ENCODE data around the gene PIAS2.
"Not testable (repeated sequence)": the region's sequence is repeated elsewhere in the genome, so short reads cannot be mapped to it uniquely, and the experiment has no call there.

The PIAS2 gene, protein sequence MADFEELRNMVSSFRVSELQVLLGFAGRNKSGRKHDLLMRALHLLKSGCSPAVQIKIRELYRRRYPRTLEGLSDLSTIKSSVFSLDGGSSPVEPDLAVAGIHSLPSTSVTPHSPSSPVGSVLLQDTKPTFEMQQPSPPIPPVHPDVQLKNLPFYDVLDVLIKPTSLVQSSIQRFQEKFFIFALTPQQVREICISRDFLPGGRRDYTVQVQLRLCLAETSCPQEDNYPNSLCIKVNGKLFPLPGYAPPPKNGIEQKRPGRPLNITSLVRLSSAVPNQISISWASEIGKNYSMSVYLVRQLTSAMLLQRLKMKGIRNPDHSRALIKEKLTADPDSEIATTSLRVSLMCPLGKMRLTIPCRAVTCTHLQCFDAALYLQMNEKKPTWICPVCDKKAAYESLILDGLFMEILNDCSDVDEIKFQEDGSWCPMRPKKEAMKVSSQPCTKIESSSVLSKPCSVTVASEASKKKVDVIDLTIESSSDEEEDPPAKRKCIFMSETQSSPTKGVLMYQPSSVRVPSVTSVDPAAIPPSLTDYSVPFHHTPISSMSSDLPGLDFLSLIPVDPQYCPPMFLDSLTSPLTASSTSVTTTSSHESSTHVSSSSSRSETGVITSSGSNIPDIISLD

DNA sequence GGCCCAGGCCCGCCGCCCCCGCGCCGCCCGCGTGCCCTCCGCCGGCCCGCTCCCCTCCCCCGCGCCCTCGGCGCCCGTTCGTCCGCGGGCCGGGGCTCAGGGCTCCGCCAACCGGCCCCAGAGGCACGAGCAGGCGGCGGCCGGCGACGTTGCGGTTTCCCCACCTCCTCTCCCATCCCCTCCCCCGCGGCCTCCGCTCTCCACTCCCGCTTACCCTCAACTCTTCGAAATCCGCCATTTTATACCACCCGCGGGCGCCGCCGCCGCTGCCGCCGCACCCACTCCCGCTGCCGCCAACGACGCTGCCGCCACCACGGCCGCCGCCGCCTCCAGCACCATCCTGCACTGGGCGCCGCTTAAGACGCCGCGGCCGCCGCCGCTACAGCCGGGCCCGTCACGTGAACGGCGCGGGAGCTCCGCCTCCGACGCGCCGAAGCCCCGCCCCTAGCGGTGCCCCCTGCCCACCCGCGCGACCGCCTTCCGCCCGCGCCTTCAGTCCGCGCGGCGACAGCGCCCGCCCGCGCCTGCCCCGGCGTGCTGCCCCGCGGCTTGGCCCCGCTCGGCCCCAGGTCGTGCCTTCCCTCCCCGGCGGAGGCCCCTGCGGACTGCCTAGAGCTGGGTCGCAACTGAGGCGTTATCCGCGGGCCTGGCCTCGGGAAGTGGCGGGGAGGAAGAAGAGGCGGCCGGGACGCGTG lies at the start of gene PIAS2, which contains the start of gene KATNAL2:
Gene PIAS2 (minus strand): TSS at position 400 of the 695 bp plus-strand sequence. CDS start 162 bp downstream, at position 238.
Gene KATNAL2 (plus strand): TSS at position 495 of the 695 bp plus-strand sequence. CDS start 29,271 bp downstream, outside the sequence.
- peak; percentile 55 for DNase-seq (ENCODE audit: low read depth)

DNA sequence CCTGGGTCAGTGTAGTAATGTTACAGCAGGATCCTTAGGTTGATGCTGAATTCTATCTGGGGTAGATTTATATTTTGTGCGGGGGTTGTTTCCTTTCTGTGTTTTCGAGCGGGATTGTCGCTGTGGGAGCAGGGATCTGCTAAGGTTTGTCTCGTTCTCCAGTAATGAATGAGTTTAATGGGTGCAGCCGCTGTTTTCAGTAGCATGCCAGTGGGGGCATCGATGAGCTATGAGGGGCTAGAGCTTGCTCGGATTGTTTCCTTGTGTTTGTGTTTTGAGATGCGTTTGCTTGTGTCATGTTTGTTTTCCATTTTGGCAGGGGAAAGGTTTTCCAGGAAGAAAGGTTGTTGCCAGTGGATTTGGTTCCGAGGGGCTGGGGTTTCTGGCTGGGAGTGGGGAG lies 49.0 kb upstream of the PIAS2 start:
- not testable (repeated sequence) for DNase-seq (ENCODE audit: low read depth)

DNA sequence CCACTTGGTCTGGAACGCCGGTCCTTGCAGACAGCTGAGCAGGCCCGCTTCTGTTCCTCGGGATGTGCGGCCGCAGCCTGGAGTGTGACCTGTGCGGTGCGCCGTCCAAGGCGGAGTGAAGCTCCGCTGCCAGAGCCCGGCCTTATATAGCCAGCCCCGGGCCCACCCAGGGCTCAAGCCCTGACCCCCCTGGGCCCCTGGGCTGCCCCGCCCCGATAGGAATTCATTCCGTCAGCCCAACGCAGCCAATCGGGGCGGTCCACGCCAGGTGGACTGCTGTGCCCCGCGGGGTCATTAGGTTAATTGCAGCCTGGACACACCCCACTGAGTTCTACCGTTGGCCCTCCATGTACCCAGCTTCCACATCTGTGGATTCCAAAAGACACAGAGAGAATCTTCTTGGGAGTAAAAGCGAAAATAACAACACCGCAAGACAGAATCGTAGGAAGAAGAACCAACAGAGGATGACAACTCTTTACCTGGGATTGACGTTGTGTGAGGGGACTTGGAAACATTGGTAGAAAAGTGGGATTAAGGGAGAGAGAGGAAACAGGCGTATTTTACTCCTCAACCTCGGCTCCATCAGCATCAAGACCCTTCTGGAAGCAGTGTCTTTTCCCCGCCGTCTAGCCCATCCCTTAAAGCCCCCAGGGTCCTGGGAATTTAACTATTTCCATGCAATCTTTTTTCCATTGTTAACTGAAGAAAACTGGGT lies 47.4 kb upstream of the PIAS2 start:
- not testable (repeated sequence) for DNase-seq (ENCODE audit: low read depth)

DNA sequence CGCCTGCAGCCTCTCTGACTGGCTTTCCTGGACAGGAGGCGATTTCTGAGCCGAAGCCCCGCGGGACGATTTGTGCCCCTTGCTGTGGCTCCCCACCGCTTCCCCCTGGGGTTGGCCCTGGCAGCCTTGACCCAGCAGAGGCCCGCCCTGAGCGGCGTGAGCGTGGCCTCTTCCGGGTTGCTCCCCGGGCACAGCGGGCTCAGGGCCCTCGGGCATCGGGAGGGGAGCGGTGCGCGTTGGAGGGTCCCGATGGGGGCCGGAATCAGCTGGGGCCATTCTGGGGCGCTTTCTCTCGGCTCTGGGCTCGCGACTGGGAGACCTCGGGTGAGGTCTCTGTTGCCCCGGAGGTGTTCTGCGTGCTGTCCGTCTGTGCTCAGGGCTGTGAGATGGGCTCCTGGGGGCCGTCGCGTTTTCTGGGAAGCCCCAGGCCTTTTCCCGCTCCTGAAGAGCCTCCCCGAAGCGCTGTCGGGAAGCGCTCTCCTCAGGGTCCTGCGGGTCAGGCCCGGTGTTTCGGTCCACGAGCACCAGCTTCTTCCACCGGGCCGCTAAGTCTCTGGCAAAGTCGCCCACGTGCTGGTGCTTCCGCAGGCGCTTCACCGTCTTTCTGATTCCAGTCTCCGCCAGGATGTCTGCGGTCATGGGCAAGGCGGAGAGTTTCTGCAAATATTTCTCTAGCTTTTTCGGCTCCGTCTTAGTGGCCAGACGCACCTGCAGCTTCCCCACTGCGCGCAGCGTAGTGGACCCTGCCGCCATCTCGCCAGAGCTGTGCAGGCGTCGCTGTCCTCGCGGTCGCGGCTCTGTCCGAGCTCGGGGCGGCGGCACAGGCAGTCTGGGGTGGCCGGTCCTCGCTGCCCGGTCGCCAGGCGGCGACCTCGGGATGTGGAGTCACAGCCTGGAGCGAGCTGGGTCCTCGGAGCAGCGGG lies 46.6 kb upstream of the PIAS2 start:
- DNase-seq (ENCODE audit: low read depth): not testable (repeated sequence)

DNA sequence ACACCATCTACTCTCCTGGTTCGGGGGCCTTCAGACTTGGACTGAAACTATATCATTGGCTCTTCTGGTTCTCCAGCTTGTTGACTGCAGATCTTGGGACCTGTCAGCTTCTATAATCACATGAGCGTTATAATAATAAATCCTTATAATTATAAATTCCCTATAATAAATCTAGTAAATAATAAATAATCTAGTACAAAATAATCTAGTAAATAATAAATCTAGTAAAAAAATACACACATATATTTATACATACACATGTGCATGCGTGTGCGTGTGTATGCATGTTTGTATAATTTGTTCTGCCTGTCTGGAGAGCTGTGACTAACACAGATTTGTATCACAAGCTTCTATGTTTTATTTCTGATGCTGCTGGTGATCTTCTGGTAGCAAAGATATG lies 40.9 kb upstream of the PIAS2 start:
- DNase-seq (ENCODE audit: low read depth): no peak

DNA sequence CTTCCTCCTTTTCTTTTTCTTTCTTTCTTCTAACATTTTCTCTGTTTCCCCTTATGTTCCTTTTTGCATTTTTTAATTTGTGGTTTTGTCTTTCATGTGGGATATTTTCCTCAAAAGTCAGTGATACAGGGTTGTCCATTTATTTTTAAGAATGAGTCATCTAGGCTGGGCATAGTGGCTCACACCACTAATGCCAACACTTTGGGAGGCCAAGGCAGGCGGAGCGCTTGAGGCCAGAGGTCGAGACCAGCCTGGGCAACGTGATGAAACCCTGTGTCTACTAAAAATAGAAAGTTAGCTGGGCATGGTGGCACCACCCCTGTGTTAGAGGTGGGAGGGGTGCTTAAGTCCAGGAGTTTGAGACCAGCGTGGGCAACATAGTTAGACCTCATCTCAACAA lies 35.9 kb upstream of the PIAS2 start:
- DNase-seq (ENCODE audit: low read depth): no peak

DNA sequence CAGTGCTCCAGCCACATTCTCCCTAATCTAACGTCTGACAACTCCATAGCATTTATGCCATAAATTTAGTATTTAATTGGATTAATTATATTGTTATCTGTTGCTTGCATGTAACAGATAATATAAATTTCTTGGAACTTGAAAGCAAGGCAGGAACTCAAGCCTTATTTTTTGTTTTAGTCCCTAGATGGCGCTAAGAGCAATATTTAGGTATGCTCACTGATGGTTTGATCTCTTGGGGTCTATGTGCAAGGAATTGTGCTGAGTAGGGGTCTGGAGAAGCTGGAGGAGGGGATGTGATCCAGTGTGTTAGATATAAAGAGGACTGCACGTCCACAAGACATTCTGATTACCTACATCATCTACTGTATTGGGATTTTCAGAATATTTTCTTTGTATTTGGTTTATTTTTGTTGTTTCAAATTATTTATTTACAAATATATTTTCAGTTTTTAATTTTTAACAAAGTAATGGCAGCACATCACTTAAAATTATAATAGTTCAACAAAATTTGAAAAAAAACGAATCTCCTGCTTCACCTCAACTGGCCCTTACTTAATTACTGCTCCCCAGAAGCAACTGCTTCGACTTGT lies 32.9 kb upstream of the PIAS2 start:
- no peak for DNase-seq (ENCODE audit: low read depth)

DNA sequence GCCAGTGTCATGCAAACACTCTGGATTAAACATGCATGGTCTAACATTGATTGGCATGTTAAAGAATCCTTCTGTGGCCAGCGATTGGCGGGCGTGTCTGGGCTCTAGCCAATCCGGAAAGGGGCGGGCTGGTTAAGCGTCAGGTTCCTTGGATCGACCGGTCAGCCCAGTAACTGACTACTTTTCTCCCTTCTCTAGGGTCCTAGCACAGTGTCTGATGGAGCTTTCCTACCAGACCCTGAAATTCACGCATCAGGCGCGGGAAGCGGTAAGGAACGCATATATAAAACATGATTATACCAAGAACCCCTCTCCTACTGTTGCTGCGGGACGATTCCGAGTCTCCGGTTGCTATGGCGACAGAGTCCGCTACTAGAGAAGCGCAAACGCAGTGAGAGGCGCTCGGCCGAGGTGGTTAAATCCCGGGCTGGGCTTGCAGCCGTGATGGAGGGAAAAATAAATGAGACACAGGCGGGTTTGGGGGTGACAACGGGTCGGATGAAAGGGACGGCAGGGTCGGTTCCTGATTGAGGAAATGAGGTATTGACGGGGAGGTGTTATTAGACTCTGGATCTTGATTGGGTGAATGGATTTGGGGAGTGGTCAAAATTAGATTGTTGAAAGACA lies 29.5 kb upstream of the PIAS2 start:
- peak; percentile 4 for DNase-seq (ENCODE audit: low read depth)

DNA sequence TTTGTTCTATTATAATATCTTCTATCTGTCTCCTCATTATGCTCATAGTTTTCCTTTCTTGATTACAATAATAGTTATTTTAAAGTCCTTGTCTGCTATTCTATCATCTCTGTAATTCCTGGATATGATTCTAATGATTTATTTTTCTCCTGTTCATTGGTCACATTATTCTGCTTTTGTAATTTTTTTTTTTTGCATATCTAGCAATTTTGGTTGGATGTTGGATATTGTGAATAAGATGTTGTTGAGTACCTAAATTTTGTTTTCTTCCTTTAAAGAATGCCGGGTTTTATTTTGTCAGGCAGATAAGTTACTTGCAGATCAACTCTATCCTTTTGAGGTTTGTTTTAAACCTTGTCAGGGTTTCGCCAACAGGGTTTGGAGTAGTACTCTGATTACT lies 25.3 kb upstream of the PIAS2 start:
- no peak for DNase-seq (ENCODE audit: low read depth)

DNA sequence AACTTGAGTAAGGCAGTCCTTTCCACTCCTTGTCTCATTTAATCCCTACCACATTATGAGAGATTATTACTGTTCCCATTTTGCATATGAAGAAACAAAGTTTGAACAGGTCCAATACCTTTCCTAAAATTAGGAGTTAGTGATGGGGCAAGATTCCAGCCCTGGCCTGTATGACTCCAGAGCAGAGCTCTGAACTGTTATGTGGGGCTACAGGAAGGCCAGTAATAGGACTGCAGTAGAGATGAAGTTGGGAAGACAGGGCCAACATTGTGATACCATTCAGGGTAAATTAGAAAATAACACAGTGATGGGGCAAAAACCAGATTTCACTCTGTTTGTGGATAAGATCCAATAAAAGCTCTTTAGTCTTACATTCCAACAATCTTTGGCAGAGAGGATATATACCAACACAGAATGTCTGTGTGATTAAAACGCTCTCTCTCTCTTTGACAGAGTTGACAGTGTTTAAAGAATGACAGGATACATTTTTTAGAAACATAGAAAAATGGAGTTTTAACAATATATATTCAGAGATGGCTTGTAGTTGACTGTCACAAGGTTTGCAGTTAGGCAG lies 22.8 kb upstream of the PIAS2 start:
- no peak for DNase-seq (ENCODE audit: low read depth)

DNA sequence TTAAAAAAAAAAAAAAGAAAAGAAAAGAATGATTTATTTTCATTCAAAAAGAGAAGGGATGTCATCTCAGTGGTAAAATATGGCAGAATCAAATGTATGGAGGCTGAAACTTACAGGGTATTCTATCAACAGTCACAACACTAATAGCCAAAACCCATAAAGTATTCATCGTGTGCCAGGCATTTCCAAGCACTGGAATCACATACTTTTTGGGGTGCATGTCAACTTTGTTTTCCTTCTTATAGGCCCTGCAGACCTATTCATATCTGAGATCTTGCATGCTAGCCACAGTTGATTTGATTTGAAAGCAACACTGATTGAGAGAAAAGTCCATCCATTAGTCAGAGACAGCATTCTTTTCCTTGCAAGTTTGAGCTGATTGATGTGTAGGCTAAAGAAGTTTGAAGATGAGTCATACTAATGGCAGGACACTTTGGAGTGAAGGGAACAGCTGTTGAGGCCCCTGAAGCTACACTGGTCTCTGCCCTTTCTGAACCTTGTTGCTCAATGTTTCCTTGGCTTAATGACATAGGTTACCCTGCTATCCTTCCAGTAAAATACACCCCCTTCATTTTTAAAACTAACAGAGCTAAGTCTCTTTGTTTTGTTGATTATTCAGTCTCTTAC lies 22.1 kb upstream of the PIAS2 start:
- no peak for DNase-seq (ENCODE audit: low read depth)

DNA sequence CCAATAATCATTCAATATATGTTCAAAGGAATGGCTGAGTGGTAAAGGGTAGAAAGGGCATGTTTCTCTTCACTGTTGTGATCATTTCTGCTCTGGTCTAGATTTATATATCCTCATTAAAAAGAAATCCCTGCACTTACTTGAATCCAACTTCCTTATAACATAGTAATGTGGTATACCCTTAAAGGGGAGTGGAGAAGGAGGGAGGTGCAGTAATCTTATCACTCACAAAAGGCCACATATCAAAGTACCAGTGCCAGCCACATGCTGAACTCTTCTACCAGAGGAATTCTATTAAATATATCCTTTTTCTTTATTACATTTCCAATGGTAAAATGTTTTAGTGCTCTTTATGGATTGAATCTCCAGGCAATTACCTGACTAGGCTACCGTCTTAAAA lies 3.3 kb upstream of the PIAS2 start:
- DNase-seq (ENCODE audit: low read depth): no peak

DNA sequence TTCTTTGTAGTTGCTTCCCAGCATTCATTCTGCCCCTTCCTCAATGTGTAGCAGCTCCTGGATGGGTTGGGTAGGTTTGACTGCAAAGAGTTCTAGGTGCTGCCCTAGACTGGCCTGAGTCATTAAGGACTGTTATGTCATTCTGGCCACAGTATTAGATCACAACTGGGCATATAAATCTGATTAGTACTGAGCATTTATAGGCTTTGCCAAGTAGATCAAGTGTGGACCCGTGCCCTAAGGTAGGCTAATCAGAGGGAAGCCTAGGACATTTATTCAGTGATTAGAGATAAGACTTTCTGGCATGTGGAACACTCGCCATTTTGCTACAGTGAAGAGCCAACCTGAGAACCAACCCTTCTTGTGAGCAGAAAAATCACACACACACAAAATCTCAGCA lies 2.8 kb upstream of the PIAS2 start:
- no peak for DNase-seq (ENCODE audit: low read depth)

DNA sequence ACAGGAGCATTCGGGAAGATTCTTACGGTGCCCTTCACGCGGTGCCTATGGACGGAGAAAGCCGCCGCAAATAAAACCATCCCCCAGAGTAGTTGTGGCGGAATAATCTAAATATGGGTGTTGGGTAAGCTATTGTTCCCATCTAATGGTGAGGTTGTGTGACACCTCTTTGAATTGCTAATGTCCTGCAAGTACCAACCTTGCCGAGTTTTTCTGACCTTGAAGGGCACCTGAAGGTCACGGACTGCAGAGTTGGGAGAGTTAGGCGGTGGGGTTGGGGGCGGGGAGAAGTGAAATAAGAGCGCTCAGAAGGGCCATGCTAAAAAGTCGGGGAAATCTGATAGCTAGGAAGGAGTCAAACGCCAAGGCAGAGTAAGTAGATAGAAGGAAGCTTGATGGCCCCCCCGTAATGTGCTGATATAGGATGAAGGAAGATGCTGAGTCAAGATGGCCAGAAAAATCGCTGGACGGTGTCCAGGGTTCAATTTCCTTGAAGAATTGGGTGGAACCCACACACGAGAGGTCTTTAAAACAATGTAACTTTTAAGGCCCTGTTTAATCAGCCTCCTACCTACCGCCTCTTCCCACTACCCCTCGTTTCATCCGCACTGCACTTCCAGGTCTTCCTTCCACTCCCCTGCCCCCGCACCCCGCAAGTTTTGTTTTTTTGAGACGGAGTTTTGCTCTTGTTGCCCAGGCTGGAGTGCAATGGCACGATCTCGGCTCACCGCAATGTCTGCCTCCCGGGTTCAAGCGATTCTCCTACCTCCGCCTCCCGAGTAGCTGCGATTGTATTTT lies 695 bp upstream of the PIAS2 start:
- DNase-seq (ENCODE audit: low read depth): no peak

DNA sequence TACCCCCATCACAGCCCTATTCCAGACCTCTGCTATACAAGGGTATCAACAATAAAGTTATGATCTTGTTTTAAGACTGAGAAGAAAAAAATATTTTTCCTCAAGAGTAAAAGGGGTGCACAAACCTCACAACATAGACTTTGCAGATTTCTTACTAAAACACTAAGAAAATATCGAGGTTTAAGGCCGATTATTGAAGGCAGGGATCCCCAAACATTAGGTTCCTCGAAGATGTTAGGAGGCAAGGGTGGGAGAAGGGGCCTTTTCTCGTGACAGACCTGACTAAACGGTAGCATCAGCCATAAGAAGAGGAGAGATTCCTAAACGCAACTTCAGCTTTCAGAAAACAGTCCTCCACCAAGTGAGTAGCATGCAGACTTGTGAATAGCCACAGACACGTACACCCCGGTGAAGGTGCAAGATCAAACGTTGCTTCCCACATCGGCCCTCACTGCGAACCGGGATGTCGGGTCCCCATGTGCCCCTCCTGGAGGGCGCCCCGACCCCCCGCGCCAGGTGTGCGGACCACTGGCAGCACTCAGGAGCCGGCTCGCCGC lies 678 bp downstream of the PIAS2 start:
- DNase-seq (ENCODE audit: low read depth): no peak

DNA sequence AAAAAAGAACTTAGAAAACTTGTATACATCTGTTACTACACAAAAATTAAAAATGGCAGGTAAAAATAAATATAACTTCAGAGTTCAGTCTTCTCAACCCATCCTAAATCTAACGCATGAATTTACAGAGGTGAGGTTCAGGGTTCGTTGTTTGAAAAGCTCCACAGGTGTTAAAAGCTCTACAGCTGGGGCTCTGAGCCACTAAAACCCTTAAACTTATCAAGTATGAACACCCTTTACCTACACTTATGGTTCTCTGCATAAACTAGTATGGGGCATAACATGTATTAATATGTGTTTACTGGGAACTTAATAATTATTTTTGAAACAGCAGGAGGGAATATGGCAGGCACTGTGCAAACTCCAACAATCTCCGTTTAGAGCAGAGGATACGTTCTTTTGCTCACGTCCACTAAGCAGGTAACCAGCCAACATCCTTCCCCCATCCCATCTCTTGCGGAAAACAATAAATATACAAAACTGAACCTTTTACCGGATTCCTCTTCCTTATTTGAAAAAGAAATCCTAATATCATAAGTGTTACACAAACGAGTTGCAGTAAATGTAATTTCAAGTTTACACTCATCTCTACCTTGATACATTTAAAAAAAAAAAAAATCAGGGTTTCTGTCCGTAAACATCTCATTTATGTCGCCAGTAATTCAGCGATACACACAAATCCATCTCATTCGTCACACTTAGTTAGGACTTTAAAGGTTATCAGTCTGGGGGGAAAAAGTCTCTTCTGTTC lies 1.3 kb downstream of the PIAS2 start:
- no peak for DNase-seq (ENCODE audit: low read depth)

DNA sequence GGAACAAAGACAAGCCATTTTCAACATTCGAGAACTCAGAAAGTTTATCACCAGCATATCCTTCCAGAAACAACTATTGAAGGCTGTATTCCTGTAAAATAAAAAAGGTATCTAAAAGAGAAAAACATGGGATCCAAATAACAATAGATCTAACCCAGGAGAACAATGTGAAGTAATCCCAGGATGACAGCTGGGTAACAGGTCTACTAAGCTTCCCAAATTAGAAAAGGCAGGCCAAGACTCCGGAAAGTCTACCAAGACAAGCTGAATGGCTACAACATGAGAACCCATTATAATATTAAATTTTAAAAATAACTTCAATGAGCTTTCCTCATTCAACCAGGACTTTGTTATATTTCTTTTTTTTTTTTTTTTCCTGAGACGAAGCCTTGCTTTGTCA lies 6.5 kb downstream of the PIAS2 start:
- no peak for DNase-seq (ENCODE audit: low read depth)

DNA sequence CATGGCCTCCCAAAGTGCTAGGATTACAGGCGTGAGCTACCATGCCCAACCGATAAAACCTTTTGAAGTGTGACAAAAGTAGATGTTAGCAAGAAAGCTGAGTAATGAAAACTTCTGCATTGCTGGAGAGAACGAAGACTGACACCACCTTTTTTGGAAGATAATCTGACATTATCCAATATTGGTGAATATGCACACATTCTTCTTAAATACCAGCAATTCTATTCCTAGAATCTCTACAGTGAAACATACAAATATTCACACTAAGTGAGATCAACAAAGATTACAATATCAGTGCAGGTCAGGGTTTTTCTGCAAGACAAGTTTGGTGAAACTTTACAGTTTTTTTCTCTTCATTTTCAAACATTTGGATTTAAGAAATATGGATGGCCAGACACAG lies 7.8 kb downstream of the PIAS2 start:
- DNase-seq (ENCODE audit: low read depth): no peak
